Naive thymus-derived CD8-positive, alpha-beta T cell (primary cell): ENCODE measurements around the gene DCAF11. TPM values are rescaled to one million over a fixed set of nuclear protein-coding genes. Genes with fewer than 3 reads are reported as not detected.

Source experiments
- ATAC-seq, 2 donors: fragments of 150-1000 bp; cut with Tn5 transposase in 1 of 2; sonication (Bioruptor Pico), chemical (Tn5 transposase) in 1 of 2; 1 replicate in 1 of 2; 2 replicates in 1 of 2; pipeline ENCODE4 v1.10.0; 2021; ENCODE audit warnings: mild to moderate bottlenecking in 2 of 2, moderate library complexity in 2 of 2
- POLR2A ChIA-PET: fragments of 350-600 bp; sonication (Branson Sonifier 250); formaldehyde crosslinking; loops from one replicate; lab custom pipeline; 2021; ENCODE audit warnings: antibody characterized with exemption; lab: Charles Lee
- DNase-seq, 10 donors: peaks; one replicate each; pipeline versions ENCODE4 v3.0.0 to v3.0.0-alpha.2; 2020 to 2022
- H3K27ac Mint-ChIP-seq, 10 donors: one replicate each; pipeline ENCODE4 v1.8.0; 2020 to 2022; ENCODE audit warnings: mild to moderate bottlenecking in 10 of 10, mixed read lengths in 10 of 10, moderate library complexity in 4 of 10, inconsistent platforms in 1 of 10
- H3K27me3 Mint-ChIP-seq, 5 donors: one replicate each; pipeline ENCODE4 v1.8.0; 2021 to 2022; ENCODE audit warnings: mixed read lengths in 5 of 5
- H3K36me3 Mint-ChIP-seq, 3 donors: one replicate each; pipeline ENCODE4 v1.8.0; 2020 to 2022; ENCODE audit warnings: mixed read lengths in 3 of 3, mild to moderate bottlenecking in 2 of 3, inconsistent platforms in 1 of 3
- H3K4me1 Mint-ChIP-seq, 4 donors: one replicate each; pipeline ENCODE4 v1.8.0; 2021 to 2022; ENCODE audit warnings: mixed read lengths in 4 of 4
- H3K4me3 Mint-ChIP-seq, 10 donors: one replicate each; pipeline ENCODE4 v1.8.0; 2020 to 2022; ENCODE audit warnings: mild to moderate bottlenecking in 10 of 10, mixed read lengths in 10 of 10, moderate library complexity in 6 of 10, inconsistent platforms in 1 of 10
- H3K9me3 Mint-ChIP-seq, 9 donors: one replicate each; pipeline ENCODE4 v1.8.0; 2020 to 2022; ENCODE audit warnings: mixed read lengths in 9 of 9, mild to moderate bottlenecking in 3 of 9, inconsistent platforms in 1 of 9, moderate library complexity in 1 of 9
- polyA plus RNA-seq, 3 donors: library from polyadenylated mRNA; unstranded; fragments of 300-500 nt; fragmentation: Illumina TruSeq; gene quantifications; one replicate each; pipeline ENCODE4 v1.2.3, GENCODE V29; 2021
- total RNA-seq, 8 experiments: library from RNA in 2 of 8; stranded (reverse) in 2 of 8; gene quantifications; one replicate each; pipeline ENCODE4 v1.2.3 and lab custom pipeline; 2021 to 2026

DCAF11 gene
- total and polyA plus RNA-seq, 5 experiments from 2014 or later = 68.0 to 83.8 (median 74.1) TPM

GRCh38 chr14:24092505-24093206 is 21.9 kb upstream of the DCAF11 start:
- peaks cover 0 to 2% (median 0%) of the 10 kb centered on the region in 3 donors for H3K36me3 Mint-ChIP-seq
- peaks cover 29 to 40% (median 34%) of the 10 kb centered on the region in 4 donors for H3K4me1 Mint-ChIP-seq
- ATAC-seq (no peak), DNase-seq (no peak)
- peak overlapping the region in 9 of 10 donors; percentile 73 to 99 (median 93) for H3K27ac Mint-ChIP-seq
- H3K9me3 Mint-ChIP-seq = no peaks in the 10 kb centered on the region
- no peaks in the 10 kb centered on the region for H3K27me3 Mint-ChIP-seq
- peak overlapping the region; percentile 95 to 99 (median 98) for H3K4me3 Mint-ChIP-seq
- POLR2A ChIA-PET = interaction anchor here (0.9 to 6.1 kb wide), 7 partner anchors 12 to 41 kb away, joined by 3 to 50 read pairs (median 8); partner anchors contain the start of genes CARMIL3, DCAF11 and NRL

GRCh38 chr14:24093207-24093900 is 21.2 kb upstream of the DCAF11 start:
- no peak for ATAC-seq
- POLR2A ChIA-PET = interaction anchor here (0.6 to 6.1 kb wide), 16 partner anchors 12 to 178 kb away, joined by 3 to 50 read pairs (median 6); partner anchors contain the start of genes CARMIL3, DCAF11, IRF9 and NRL

GRCh38 chr14:24093901-24094840 is 20.4 kb upstream of the DCAF11 start, which contains the start of gene PCK2:
Gene PCK2 (plus strand): TSS chr14:24094311. CDS start chr14:24094406, 95 bp downstream.
- no peaks in the 10 kb centered on the region for H3K9me3 Mint-ChIP-seq
- H3K27me3 Mint-ChIP-seq = no peaks in the 10 kb centered on the region
- H3K36me3 Mint-ChIP-seq = peaks cover 0 to 9% (median 0%) of the 10 kb centered on the region in 3 donors

More at GRCh38 chr14:24093207-24093900, 21.2 kb upstream of the DCAF11 start:
- Mint-ChIP-seq H3K27me3 (no peaks in the 10 kb centered on the region), H3K4me3 (peak overlapping the region; percentile 95 to 99 (median 98)), H3K27ac (peak overlapping the region; percentile 73 to 99 (median 92)), H3K36me3 (peaks cover 0 to 7% (median 0%) of the 10 kb centered on the region in 3 donors), H3K9me3 (no peaks in the 10 kb centered on the region), H3K4me1 (peaks cover 29 to 40% (median 34%) of the 10 kb centered on the region in 4 donors)
- DNase-seq = no peak

GRCh38 chr14:24094841-24095270 is 19.7 kb upstream of the DCAF11 start:
- ATAC-seq = peak; percentile 4
- H3K27ac Mint-ChIP-seq = peak overlapping the region; percentile 93 to 99 (median 97)

More at GRCh38 chr14:24093901-24094840, 20.4 kb upstream of the DCAF11 start, which contains the start of gene PCK2:
- Mint-ChIP-seq H3K4me3 (peak within 1 kb of the TSS; percentile 95 to 99 (median 98)), H3K27ac (peak within 1 kb of the TSS; percentile 93 to 99 (median 97)), H3K4me1 (peaks cover 29 to 40% (median 34%) of the 10 kb centered on the region in 4 donors)
- DNase-seq (peak; percentile 40 to 78 (median 62)), ATAC-seq (peak; percentile 78 to 83)
- POLR2A ChIA-PET = interaction anchor here (0.6 to 6.1 kb wide), 21 partner anchors 11 to 336 kb away, joined by 3 to 50 read pairs (median 4); partner anchors contain the start of genes CARMIL3, DCAF11, IRF9 and KHNYN

GRCh38 chr14:24095271-24096068 is 19.1 kb upstream of the DCAF11 start:
- ATAC-seq = peak in 1 of 2 donors; percentile 9
- Mint-ChIP-seq H3K27me3 (no peaks in the 10 kb centered on the region), H3K27ac (peak overlapping the region; percentile 93 to 99 (median 97)), H3K4me3 (peak overlapping the region; percentile 95 to 99 (median 98)), H3K36me3 (peaks cover 0 to 18% (median 2%) of the 10 kb centered on the region in 3 donors), H3K4me1 (peaks cover 25 to 42% (median 34%) of the 10 kb centered on the region in 4 donors), H3K9me3 (no peaks in the 10 kb centered on the region)
- DNase-seq = peak in 2 of 10 donors; percentile 17 to 19
- POLR2A ChIA-PET = interaction anchor here (0.6 to 6.1 kb wide), 15 partner anchors 9 to 335 kb away, joined by 3 to 50 read pairs (median 4); partner anchors contain the start of genes CARMIL3, DCAF11, EMC9 and KHNYN

More at GRCh38 chr14:24094841-24095270, 19.7 kb upstream of the DCAF11 start:
- Mint-ChIP-seq H3K4me1 (peaks cover 27 to 42% (median 36%) of the 10 kb centered on the region in 4 donors), H3K4me3 (peak overlapping the region; percentile 95 to 99 (median 98)), H3K36me3 (peaks cover 0 to 12% (median 2%) of the 10 kb centered on the region in 3 donors), H3K9me3 (no peaks in the 10 kb centered on the region), H3K27me3 (no peaks in the 10 kb centered on the region)
- peak in 1 of 10 donors; percentile 7 for DNase-seq
- POLR2A ChIA-PET = interaction anchor here (0.6 to 6.1 kb wide), 15 partner anchors 10 to 335 kb away, joined by 3 to 50 read pairs (median 4); partner anchors contain the start of genes CARMIL3, DCAF11, EMC9 and KHNYN

GRCh38 chr14:24096545-24097181 is 17.9 kb upstream of the DCAF11 start:
- DNase-seq (no peak), ATAC-seq (no peak)
- peak overlapping the region in 7 of 10 donors; percentile 15 to 72 (median 32) for H3K27ac Mint-ChIP-seq
- peaks cover 24 to 38% (median 30%) of the 10 kb centered on the region in 4 donors for H3K4me1 Mint-ChIP-seq
- H3K27me3 Mint-ChIP-seq = no peaks in the 10 kb centered on the region
- POLR2A ChIA-PET = interaction anchor here (0.6 to 6.1 kb wide), 6 partner anchors 12 to 51 kb away, joined by 3 to 50 read pairs (median 8); partner anchors contain the start of genes DCAF11 and NRL
- no peaks in the 10 kb centered on the region for H3K9me3 Mint-ChIP-seq
- H3K4me3 Mint-ChIP-seq = peak overlapping the region in 7 of 10 donors; percentile 13 to 75 (median 57)
- peaks cover 0 to 24% (median 2%) of the 10 kb centered on the region in 3 donors for H3K36me3 Mint-ChIP-seq

GRCh38 chr14:24098229-24098926 is 16.2 kb upstream of the DCAF11 start:
- Mint-ChIP-seq H3K27me3 (no peaks in the 10 kb centered on the region), H3K27ac (peak overlapping the region in 1 of 10 donors; percentile 11), H3K4me1 (peaks cover 22 to 31% (median 26%) of the 10 kb centered on the region in 4 donors), H3K9me3 (no peaks in the 10 kb centered on the region), H3K36me3 (peaks cover 0 to 28% (median 12%) of the 10 kb centered on the region in 3 donors), H3K4me3 (peak overlapping the region in 1 of 10 donors; percentile 4)
- POLR2A ChIA-PET = interaction anchor here (0.6 kb wide), 2 partner anchors 29 to 113 kb away, joined by 3 to 4 read pairs; no protein-coding TSS in a partner anchor
- no peak for DNase-seq
- no peak for ATAC-seq

- peaks cover 0 to 28% (median 18%) of the 10 kb centered on the region in 3 donors for H3K36me3 Mint-ChIP-seq
- POLR2A ChIA-PET = no interaction called here
- ATAC-seq = no peak
- no peaks in the 10 kb centered on the region for H3K27me3 Mint-ChIP-seq
- peaks cover 18 to 26% (median 24%) of the 10 kb centered on the region in 4 donors for H3K4me1 Mint-ChIP-seq
- H3K9me3 Mint-ChIP-seq = no peaks in the 10 kb centered on the region
- peak overlapping the region in 3 of 10 donors; percentile 21 to 87 (median 29) for H3K27ac Mint-ChIP-seq
- no peak overlapping the region for H3K4me3 Mint-ChIP-seq
- DNase-seq = no peak
Measured at GRCh38 chr14:24098927-24099813, 15.4 kb upstream of the DCAF11 start.
